ENCODE data around the gene SETD3. TPM values are rescaled to one million over a fixed set of nuclear protein-coding genes. Genes with fewer than 3 reads are reported as not detected.

Gene SETD3
- total RNA-seq, 1 donor from 2014 or later, result 26.4 TPM

DNA sequence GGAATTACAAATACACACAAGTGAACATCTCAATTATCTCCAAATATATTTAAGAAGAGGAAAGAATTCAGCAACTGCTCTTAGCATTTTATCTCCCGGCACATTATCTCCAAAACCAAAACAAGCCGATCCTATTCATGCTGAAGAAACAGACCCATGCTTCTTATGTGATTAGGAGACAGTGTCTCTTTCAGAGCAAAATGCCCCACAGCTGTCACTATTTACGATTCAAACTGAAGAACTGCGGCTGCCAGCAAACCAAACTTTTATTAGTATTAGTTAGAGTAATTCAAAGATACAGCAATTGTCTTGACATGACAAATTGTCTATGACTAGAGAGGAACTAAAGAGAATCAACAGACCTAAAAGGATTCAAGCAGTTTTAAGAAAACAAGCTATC is 79.4 kb downstream of the SETD3 start:
- Histone ChIP-seq H3K4me3 (no peak overlapping the region), H3K27me3 (no peaks in the 10 kb centered on the region), H3K4me1 (no peaks in the 10 kb centered on the region), H3K27ac (no peak overlapping the region), H3K9me3 (no peaks in the 10 kb centered on the region), H3K36me3 (peaks cover 60 to 82% of the 10 kb centered on the region in 2 donors)
- intact Hi-C loops (cut with DNase I), result no loop called here
- DNase-seq (ENCODE audit: low spot score in 2 of 2), result no peak
- TF ChIP-seq, protein P1, sequence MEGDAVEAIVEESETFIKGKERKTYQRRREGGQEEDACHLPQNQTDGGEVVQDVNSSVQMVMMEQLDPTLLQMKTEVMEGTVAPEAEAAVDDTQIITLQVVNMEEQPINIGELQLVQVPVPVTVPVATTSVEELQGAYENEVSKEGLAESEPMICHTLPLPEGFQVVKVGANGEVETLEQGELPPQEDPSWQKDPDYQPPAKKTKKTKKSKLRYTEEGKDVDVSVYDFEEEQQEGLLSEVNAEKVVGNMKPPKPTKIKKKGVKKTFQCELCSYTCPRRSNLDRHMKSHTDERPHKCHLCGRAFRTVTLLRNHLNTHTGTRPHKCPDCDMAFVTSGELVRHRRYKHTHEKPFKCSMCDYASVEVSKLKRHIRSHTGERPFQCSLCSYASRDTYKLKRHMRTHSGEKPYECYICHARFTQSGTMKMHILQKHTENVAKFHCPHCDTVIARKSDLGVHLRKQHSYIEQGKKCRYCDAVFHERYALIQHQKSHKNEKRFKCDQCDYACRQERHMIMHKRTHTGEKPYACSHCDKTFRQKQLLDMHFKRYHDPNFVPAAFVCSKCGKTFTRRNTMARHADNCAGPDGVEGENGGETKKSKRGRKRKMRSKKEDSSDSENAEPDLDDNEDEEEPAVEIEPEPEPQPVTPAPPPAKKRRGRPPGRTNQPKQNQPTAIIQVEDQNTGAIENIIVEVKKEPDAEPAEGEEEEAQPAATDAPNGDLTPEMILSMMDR (IDR thresholded peaks at IDR 0.05), result no peak

DNA sequence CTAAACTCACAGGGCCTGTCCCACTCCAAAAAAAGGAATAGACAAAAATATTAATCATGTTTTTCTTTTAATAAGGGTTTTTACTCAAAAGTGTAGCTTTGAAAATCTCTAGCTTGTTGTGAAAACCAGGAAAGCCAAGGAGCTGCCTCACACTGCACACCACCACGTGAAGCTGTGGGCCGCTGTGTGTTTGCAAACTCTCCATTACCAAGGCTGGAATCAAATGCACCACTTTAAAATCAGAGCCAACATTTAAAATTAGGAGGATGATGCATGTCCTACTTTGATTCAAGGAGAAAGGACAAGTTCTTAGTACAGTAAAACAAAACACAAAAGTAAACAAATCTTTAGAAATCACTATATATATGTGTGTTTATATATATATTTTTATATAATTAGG is 83.0 kb downstream of the SETD3 start:
- TF ChIP-seq, protein P1 (IDR thresholded peaks at IDR 0.05), result no peak
- Histone ChIP-seq H3K9me3 (no peaks in the 10 kb centered on the region), H3K27ac (no peak overlapping the region), H3K4me1 (no peaks in the 10 kb centered on the region), H3K36me3 (peaks cover 28 to 56% of the 10 kb centered on the region in 2 donors), H3K4me3 (no peak overlapping the region), H3K27me3 (no peaks in the 10 kb centered on the region)
- intact Hi-C loops (cut with DNase I), result no loop called here
- DNase-seq (ENCODE audit: low spot score in 2 of 2), result no peak

DNA sequence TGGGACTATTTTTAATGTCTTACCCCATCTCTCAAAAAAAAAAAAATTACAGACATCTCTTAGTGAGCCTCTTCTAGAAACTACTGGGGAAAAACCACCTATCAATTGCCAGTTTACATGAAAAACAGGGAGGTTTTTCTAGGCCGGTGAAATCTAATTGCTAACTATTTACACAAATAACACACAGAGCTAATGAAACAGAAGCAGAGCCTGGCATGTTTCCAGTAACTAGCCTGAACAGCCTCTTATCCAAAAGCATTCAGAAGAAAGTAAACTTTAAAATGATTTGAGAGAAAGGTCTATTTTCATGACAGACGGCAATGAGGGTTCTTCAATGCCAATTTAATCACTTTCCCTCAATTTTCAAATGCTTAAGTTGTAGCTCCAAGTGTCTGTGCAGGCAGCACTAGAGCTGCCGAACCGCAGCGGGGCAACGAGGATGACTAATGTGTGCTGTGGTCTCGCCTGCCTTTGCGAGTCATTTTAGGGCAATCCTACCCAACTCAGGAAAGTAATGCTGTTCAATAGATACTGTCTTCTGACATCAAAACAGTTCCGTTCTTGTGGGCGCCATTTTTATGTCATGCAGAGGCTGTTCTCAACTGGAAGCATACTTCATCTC is 84.6 kb downstream of the SETD3 start:
- Histone ChIP-seq H3K36me3 (peaks cover 28 to 46% of the 10 kb centered on the region in 2 donors), H3K27me3 (no peaks in the 10 kb centered on the region), H3K9me3 (no peaks in the 10 kb centered on the region), H3K4me3 (no peak overlapping the region), H3K27ac (no peak overlapping the region), H3K4me1 (no peaks in the 10 kb centered on the region)
- intact Hi-C loops (cut with DNase I), result no loop called here
- no peak for DNase-seq (ENCODE audit: low spot score in 2 of 2)
- TF ChIP-seq, protein P1 (IDR thresholded peaks at IDR 0.05), result no peak

DNA sequence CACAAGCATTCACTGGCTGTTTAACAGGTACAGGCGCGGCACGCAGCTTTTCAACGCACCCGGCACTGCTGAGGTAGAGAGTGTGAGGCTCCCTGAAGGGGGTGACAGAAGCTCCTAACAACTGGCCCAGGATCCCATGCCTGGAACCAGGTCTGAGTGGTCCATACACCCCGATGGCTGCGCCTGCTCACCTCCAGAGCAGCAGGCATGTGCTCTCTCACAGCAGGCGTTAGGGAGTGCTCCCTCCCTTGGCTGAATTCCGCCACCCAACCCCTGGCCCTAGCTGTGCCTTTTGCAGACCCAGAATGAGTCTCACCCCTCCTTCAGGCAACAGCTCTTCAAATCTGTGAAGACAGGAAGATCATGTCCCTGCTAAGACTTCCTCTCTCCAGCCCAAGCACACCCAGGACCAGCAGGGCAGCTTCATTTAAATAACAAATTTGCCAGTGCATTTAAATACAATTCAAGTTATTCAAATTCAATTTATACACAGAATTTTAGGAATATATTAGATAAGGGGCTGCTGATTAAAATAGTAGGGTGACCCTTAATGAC is 86.0 kb downstream of the SETD3 start:
- H3K4me3 ChIP-seq, result no peak overlapping the region
- TF ChIP-seq, protein P1 (IDR thresholded peaks at IDR 0.05), result no peak
- peaks cover 18 to 33% of the 10 kb centered on the region in 2 donors for H3K36me3 ChIP-seq
- H3K9me3 ChIP-seq, result no peaks in the 10 kb centered on the region
- no peak overlapping the region for H3K27ac ChIP-seq
- intact Hi-C loops (cut with DNase I), result no loop called here
- no peak for DNase-seq (ENCODE audit: low spot score in 2 of 2)
- no peaks in the 10 kb centered on the region for H3K4me1 ChIP-seq
- H3K27me3 ChIP-seq, result no peaks in the 10 kb centered on the region

DNA sequence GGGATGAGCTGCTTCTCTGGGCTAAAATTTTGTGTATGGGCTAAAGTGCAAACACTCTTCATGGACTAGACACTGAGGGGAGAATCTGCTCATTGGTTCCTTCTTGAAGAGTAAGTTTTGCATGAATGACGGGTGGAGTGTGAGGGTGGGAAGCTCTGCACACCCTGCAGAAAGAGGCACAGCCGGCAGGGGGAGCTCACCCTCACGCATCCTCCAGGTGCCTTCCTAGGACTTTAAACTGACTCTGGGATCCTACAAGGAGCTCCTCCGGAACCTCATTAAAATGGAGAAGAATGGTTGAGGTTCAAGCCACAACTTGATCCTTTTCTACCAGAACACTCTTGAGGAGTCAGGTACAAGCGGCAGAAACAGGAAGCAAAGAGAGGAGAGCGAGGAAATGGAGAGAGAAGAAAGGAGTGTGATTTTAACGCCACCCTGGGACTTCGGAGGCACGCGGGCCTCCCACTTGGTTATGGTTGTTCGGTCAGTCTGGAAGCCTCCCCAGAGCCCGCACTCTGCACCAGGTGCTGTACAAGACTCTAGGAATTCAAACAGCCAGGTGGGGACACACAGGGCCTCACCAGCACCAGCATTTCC is 87.5 kb downstream of the SETD3 start:
- intact Hi-C loops (cut with DNase I), result no loop called here
- TF ChIP-seq, protein P1 (IDR thresholded peaks at IDR 0.05), result peak in 2 of 3 experiments; percentile 31 to 53
- peaks cover 3 to 20% of the 10 kb centered on the region in 2 donors for H3K36me3 ChIP-seq

More for the DNA sequence above, 87.5 kb downstream of the SETD3 start:
- H3K4me3 ChIP-seq, result no peak overlapping the region
- no peak for DNase-seq (ENCODE audit: low spot score in 2 of 2)
- H3K4me1 ChIP-seq, result no peaks in the 10 kb centered on the region
- no peak overlapping the region for H3K27ac ChIP-seq
- no peaks in the 10 kb centered on the region for H3K9me3 ChIP-seq
- H3K27me3 ChIP-seq, result no peaks in the 10 kb centered on the region

Measured in ascending aorta (tissue), 2 donors.